ENCODE data around the gene KCNJ11.
A peak's percentile ranks its signal among the peaks of the same experiment; 100 is the strongest.

KCNJ11 gene

GRCh38 chr11:17408026-17408425, 19.6 kb upstream of the KCNJ11 start:
- intact Hi-C loops (cut with DNase I; ENCODE audit: low total_unique reads), result no loop called here
- TF ChIP-seq CTCF (IDR thresholded peaks at IDR 0.05), result no peak
- no peak for DNase-seq
- no peaks in the 10 kb centered on the region for H3K36me3 ChIP-seq
- H3K9me3 ChIP-seq, result no peaks in the 10 kb centered on the region
- no peak overlapping the region for H3K4me3 ChIP-seq
- H3K27me3 ChIP-seq, result no peaks in the 10 kb centered on the region
- no peak overlapping the region for H3K27ac ChIP-seq
- H3K4me1 ChIP-seq, result peaks cover 0 to 22% (median 19%) of the 10 kb centered on the region in 4 donors

DNA sequence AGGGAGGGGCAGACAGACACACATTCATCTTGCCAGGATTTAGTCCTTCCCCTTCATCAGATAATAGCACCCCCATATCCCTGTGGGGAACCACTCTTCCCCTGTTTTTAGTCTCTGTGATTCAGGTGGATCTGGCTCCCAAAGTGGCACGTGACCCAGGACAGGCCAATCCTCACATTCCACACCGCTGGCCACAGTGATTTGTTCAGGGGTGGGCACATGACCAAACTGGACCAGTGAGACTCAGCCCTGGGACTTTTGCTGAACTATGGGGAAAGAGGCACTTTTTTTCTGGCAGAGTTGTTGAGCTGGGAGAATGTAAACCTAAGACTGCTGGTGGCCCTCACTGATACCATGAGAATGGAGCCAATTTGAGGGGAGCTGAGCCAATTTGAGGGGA, 19.1 kb upstream of the KCNJ11 start:
- TF ChIP-seq CTCF (IDR thresholded peaks at IDR 0.05), result no peak
- H3K4me3 ChIP-seq, result no peak overlapping the region
- H3K36me3 ChIP-seq, result no peaks in the 10 kb centered on the region
- intact Hi-C loops (cut with DNase I; ENCODE audit: low total_unique reads), result loop anchor here (2.0 kb wide), 1 partner anchor 21 kb away; no protein-coding TSS in a partner anchor
- no peaks in the 10 kb centered on the region for H3K27me3 ChIP-seq
- no peaks in the 10 kb centered on the region for H3K9me3 ChIP-seq
- H3K4me1 ChIP-seq, result peaks cover 0 to 22% (median 19%) of the 10 kb centered on the region in 4 donors
- H3K27ac ChIP-seq, result peak overlapping the region in 1 of 2 donors; percentile 78
- DNase-seq, result no peak

DNA sequence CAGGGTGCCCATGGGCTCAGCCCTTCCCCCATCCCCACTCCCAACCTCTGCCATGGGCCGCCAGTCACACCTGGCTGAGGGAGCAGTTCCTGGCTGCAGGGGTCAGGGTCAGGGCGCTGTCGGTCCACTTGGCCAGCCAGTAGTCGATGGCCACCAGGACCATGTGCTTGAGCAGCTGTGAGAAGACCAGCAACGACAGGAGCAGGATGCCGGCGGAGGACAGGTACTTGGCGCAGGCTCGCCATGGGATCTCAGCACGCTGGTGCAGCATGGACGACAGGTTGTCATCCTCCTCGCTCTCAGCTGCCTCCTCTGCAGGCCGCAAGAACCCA, 18.3 kb upstream of the KCNJ11 start:
- DNase-seq, result no peak
- peak overlapping the region; percentile 62 to 78 for H3K27ac ChIP-seq
- H3K9me3 ChIP-seq, result no peaks in the 10 kb centered on the region

GRCh38 chr11:17406082-17406817, 17.8 kb upstream of the KCNJ11 start:
- no peaks in the 10 kb centered on the region for H3K36me3 ChIP-seq
- TF ChIP-seq CTCF (IDR thresholded peaks at IDR 0.05), result no peak
- no peaks in the 10 kb centered on the region for H3K27me3 ChIP-seq
- no peak for DNase-seq
- intact Hi-C loops (cut with DNase I; ENCODE audit: low total_unique reads), result loop anchor here (2.0 kb wide), 1 partner anchor 19 kb away; no protein-coding TSS in a partner anchor
- peak overlapping the region; percentile 62 to 78 for H3K27ac ChIP-seq
- H3K9me3 ChIP-seq, result no peaks in the 10 kb centered on the region
- H3K4me1 ChIP-seq, result peaks cover 0 to 22% (median 19%) of the 10 kb centered on the region in 4 donors
- H3K4me3 ChIP-seq, result peak overlapping the region in 1 of 2 donors; percentile 6

More for the DNA sequence above, 18.3 kb upstream of the KCNJ11 start:
- Histone ChIP-seq H3K4me1 (peaks cover 0 to 22% (median 19%) of the 10 kb centered on the region in 4 donors), H3K27me3 (no peaks in the 10 kb centered on the region), H3K36me3 (no peaks in the 10 kb centered on the region), H3K4me3 (no peak overlapping the region)
- intact Hi-C loops (cut with DNase I; ENCODE audit: low total_unique reads), result loop anchor here (2.0 kb wide), 1 partner anchor 20 kb away; no protein-coding TSS in a partner anchor
- TF ChIP-seq CTCF (IDR thresholded peaks at IDR 0.05), result no peak

- Histone ChIP-seq H3K4me3 (peak overlapping the region in 1 of 2 donors; percentile 6), H3K27ac (peak overlapping the region; percentile 62 to 78), H3K4me1 (peaks cover 0 to 22% (median 19%) of the 10 kb centered on the region in 4 donors), H3K36me3 (no peaks in the 10 kb centered on the region), H3K27me3 (no peaks in the 10 kb centered on the region), H3K9me3 (no peaks in the 10 kb centered on the region)
- peak; percentile 78 to 95 for DNase-seq
- intact Hi-C loops (cut with DNase I; ENCODE audit: low total_unique reads), result loop anchor here (2.0 kb wide), 1 partner anchor 19 kb away; no protein-coding TSS in a partner anchor
- TF ChIP-seq CTCF (IDR thresholded peaks at IDR 0.05), result peak; percentile 39 to 49
Observed at GRCh38 chr11:17405232-17406005, 17.0 kb upstream of the KCNJ11 start.

All from tibial artery (tissue), 4 donors.